Measurements from ENCODE around the gene CMTR1.
A peak's percentile ranks its signal among the peaks of the same experiment; 100 is the strongest.
"Not testable (repeated sequence)": the region's sequence is repeated elsewhere in the genome, so short reads cannot be mapped to it uniquely, and the experiment has no call there.

Gene CMTR1

DNA sequence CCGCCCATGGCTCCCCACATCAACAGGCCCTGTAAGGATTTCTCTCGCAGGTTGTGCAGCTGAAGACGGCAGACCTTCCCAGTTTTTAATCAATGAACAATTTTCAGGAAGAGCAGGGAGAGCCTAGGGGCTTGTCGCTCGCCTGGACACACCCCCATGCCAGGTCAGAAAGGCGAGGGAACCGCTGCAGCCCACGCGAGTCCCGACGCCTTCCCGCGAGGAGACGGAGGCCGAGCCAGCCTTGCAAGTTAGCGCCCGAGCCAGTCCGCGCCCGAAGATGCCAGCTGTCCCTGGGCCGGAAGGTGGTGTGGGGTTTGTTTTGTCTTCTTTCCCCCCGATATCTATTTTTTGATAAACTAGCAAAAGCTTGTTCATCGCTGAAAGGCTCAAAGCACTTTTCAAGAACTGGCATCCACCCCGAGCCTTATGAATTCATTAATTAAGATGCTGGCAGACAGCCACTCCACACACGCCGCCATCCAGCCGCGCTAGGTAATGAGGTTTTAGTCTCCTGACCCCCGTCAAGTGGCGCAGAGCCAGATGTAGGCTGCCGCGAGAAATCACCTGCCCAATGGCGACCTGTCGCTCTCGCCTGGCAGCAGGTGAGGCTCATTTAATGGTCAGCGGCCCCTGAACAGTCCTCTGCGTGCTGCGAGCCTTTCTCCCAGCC, 60.1 kb downstream of the CMTR1 start:
- no peaks in the 10 kb centered on the region for H3K9me3 ChIP-seq (ENCODE audit: insufficient read depth, low read length)
- H3K36me3 ChIP-seq (ENCODE audit: insufficient read depth, insufficient read length, low read length), result no peaks in the 10 kb centered on the region
- TF ChIP-seq YY1 (IDR thresholded peaks at IDR 0.05; ENCODE audit: insufficient read depth, insufficient read length) (no peak), ZNF274 (IDR thresholded peaks at IDR 0.05; ENCODE audit: low read depth, low read length) (no peak), SUZ12 (IDR thresholded peaks at IDR 0.05; ENCODE audit: extremely low read depth, insufficient read depth, insufficient read length) (no peak)
- peaks cover 14% of the 10 kb centered on the region for H3K4me1 ChIP-seq (ENCODE audit: insufficient read depth, insufficient read length)
- no peaks in the 10 kb centered on the region for H3K27me3 ChIP-seq (ENCODE audit: insufficient read depth, insufficient read length)
- peak overlapping the region; percentile 24 for H3K9ac ChIP-seq (ENCODE audit: insufficient read length, low read depth)
- H3K4me3 ChIP-seq (ENCODE audit: insufficient read length, low read depth), result no peak overlapping the region
- no peak for DNase-seq (ENCODE audit: low read depth, low spot score)

DNA sequence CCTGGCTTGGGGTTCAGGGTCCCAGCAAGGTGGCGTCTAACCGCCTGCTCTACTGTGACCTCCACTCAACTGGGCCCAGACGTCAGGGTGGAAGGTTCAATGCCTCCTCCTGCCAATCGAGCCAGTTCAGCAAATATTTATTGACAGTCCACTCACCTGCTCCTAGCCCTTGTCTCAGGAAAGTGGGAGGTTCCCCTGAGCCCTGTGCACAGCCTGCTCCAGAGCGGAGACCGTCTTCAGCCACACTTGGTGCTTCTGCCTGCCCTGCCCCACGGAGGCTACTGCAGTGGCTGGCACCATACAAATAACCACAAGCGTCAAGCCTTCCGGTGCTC, 60.6 kb downstream of the CMTR1 start:
- TF ChIP-seq YY1 (IDR thresholded peaks at IDR 0.05; ENCODE audit: insufficient read depth, insufficient read length) (no peak), ZNF274 (IDR thresholded peaks at IDR 0.05; ENCODE audit: low read depth, low read length) (no peak), SUZ12 (IDR thresholded peaks at IDR 0.05; ENCODE audit: extremely low read depth, insufficient read depth, insufficient read length) (no peak)
- Histone ChIP-seq H3K27me3 (ENCODE audit: insufficient read depth, insufficient read length) (no peaks in the 10 kb centered on the region), H3K9ac (ENCODE audit: insufficient read length, low read depth) (no peak overlapping the region), H3K4me1 (ENCODE audit: insufficient read depth, insufficient read length) (peaks cover 13% of the 10 kb centered on the region), H3K9me3 (ENCODE audit: insufficient read depth, low read length) (no peaks in the 10 kb centered on the region), H3K36me3 (ENCODE audit: insufficient read depth, insufficient read length, low read length) (no peaks in the 10 kb centered on the region), H3K4me3 (ENCODE audit: insufficient read length, low read depth) (no peak overlapping the region)
- no peak for DNase-seq (ENCODE audit: low read depth, low spot score)

DNA sequence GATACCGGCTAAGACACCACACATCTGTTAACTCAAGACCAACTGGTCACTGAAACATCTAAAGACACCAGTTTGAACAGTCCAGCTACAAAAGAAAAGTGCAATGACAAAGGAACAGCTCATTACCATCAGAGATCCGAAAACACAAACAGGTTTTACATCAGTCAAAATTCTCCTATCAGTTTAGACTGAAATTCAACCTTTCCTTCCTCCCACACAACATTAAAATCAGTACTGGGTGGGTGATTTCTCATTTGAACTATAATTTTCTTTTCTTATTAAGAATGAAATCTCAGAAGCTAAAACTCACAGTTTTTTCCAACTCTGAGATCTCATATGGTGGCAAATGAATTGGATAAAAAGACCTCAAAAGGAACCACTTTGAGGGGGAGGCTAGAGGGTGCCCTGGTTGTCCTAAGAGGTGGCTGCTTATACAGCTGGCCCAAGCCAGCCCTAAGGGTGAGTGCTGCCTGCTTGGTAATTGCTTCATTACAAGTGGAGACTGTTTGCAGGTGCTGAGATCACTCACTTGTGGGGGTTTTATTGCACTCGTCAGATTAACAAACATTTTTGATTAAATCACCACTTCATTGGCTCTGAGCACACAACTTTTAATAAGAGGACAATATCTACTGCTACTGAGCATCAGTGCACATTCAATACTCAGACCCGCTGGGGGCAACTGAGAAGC, 62.4 kb downstream of the CMTR1 start:
- no peaks in the 10 kb centered on the region for H3K9me3 ChIP-seq (ENCODE audit: insufficient read depth, low read length)
- H3K4me1 ChIP-seq (ENCODE audit: insufficient read depth, insufficient read length), result peaks cover 8% of the 10 kb centered on the region
- H3K9ac ChIP-seq (ENCODE audit: insufficient read length, low read depth), result no peak overlapping the region
- H3K4me3 ChIP-seq (ENCODE audit: insufficient read length, low read depth), result no peak overlapping the region
- no peak for TF ChIP-seq ZNF274 (IDR thresholded peaks at IDR 0.05; ENCODE audit: low read depth, low read length)
- TF ChIP-seq SUZ12 (IDR thresholded peaks at IDR 0.05; ENCODE audit: extremely low read depth, insufficient read depth, insufficient read length), result no peak
- no peak for TF ChIP-seq YY1 (IDR thresholded peaks at IDR 0.05; ENCODE audit: insufficient read depth, insufficient read length)
- no peak for DNase-seq (ENCODE audit: low read depth, low spot score)
- H3K27me3 ChIP-seq (ENCODE audit: insufficient read depth, insufficient read length), result no peaks in the 10 kb centered on the region
- H3K36me3 ChIP-seq (ENCODE audit: insufficient read depth, insufficient read length, low read length), result no peaks in the 10 kb centered on the region

DNA sequence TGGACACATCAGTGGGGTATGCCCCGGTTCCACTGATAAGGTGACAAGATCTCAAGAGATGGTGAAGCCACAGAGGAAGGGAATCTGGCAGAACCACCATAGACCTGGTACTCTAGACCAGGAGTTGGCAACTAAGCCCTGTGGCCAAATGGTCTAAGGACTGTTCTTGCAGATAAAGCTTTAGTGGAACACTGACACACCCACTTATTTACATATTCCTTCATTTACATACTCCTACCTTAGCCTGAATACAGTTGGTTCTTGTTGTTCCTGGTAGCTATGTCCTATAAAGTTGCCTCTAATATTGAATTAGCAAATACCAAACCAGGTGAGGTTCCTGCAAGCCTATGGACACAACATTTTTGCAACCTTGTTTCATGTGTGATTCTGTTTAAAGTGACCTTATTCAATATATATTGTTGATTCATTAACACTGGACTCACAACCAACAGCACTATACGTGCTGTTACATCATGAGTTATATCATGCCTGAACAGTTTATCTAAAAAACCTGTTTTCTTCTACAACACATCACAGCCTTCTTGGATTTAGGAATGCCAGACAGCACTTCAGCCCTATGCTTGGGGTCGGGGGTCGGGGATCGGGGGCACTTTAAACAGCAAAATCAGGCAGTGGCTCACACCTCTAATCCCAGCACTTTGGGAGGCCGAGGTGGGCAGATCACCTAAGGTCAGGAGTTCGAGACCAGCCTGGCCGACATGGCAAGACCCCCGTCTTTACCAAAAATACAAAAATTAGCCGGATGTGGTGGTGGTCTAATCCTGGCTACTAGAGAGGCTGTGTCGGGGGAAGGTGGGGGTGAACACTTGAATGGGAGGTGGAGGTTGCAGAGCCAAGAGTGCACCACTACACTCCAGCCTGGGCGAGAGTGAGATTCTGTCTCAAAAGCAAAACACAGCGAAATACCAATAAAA, 64.2 kb downstream of the CMTR1 start:
- no peak overlapping the region for H3K4me3 ChIP-seq (ENCODE audit: insufficient read length, low read depth)
- no peaks in the 10 kb centered on the region for H3K4me1 ChIP-seq (ENCODE audit: insufficient read depth, insufficient read length)
- H3K9me3 ChIP-seq (ENCODE audit: insufficient read depth, low read length), result peaks cover 7% of the 10 kb centered on the region; the same call in 1 of the 2 replicates
- TF ChIP-seq SUZ12 (IDR thresholded peaks at IDR 0.05; ENCODE audit: extremely low read depth, insufficient read depth, insufficient read length) (no peak), ZNF274 (IDR thresholded peaks at IDR 0.05; ENCODE audit: low read depth, low read length) (no peak), YY1 (IDR thresholded peaks at IDR 0.05; ENCODE audit: insufficient read depth, insufficient read length) (no peak)
- no peak for DNase-seq (ENCODE audit: low read depth, low spot score)
- H3K36me3 ChIP-seq (ENCODE audit: insufficient read depth, insufficient read length, low read length), result no peaks in the 10 kb centered on the region
- no peaks in the 10 kb centered on the region for H3K27me3 ChIP-seq (ENCODE audit: insufficient read depth, insufficient read length)
- H3K9ac ChIP-seq (ENCODE audit: insufficient read length, low read depth), result no peak overlapping the region

DNA sequence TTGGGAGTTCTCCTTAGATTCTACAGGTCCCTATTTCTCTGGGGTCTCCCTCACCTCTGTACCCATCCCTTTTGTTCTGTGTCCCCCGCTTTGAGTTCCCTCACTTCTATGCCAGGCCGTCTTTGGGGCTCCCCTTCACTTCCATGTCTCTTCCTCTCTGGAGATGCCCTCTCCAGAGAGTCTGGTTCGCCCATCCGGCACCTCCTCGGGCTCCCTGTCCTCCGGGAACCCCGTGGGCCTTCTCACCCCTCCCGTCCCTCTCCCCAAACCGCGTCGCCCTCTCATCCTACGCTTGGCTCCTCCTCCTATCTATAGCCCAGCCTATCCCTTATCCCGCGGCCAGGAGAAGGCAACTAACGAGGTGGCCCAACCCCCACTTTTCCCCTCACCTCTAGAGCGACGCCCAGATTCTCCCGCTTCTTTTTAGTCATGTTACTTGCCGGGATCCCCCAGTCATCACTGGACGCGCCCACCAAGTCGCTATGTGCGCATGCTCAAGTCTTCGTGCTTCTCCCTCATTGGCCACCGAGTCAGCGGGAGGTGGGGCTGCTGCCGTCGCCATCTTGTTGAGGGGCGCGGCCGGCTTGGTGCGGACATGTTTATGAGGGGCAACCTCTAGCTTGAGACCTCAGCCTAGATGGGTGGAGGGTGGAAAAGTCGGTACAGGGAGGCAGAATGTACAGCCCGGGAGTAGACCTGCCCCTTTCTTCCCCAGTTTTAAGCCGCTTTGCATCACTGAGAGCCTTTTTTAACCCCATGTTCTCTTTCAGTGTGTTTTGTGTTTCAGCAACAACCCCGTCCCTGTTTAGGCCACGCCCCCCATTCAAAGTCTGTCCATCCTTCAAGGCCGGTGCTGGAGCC, 66.6 kb downstream of the CMTR1 start, which contains the start of gene CCDC167:
TSS of gene CCDC167 (minus strand) at position 461 of the 861 bp plus-strand sequence. CDS start at position 431, 30 bp downstream.
- Histone ChIP-seq H3K9ac (ENCODE audit: insufficient read length, low read depth) (peak within 1 kb of the TSS; percentile 89), H3K4me3 (ENCODE audit: insufficient read length, low read depth) (peak within 1 kb of the TSS; percentile 67), H3K36me3 (ENCODE audit: insufficient read depth, insufficient read length, low read length) (no peaks in the 10 kb centered on the region), H3K27me3 (ENCODE audit: insufficient read depth, insufficient read length) (no peaks in the 10 kb centered on the region), H3K9me3 (ENCODE audit: insufficient read depth, low read length) (peaks cover 7% of the 10 kb centered on the region; the same call in 1 of the 2 replicates), H3K4me1 (ENCODE audit: insufficient read depth, insufficient read length) (no peaks in the 10 kb centered on the region)
- no peak for TF ChIP-seq SUZ12 (IDR thresholded peaks at IDR 0.05; ENCODE audit: extremely low read depth, insufficient read depth, insufficient read length)
- peak; percentile 97 for TF ChIP-seq YY1 (IDR thresholded peaks at IDR 0.05; ENCODE audit: insufficient read depth, insufficient read length)
- DNase-seq (ENCODE audit: low read depth, low spot score), result peak; percentile 98

DNA sequence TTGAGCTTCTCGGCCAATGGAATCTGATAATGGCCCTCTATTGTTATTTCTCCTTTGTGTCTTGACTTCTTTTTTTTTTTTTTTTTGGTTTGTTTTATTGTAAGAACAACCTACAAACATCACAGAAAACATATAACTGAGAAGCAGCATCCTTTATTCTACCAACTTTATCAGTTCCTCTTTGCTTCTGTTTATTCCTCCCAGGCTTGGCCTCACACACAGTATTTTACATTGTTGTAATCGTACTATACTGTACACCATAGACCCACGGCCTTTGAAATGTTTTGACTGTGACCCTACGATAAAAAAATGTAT, 67.2 kb downstream of the CMTR1 start:
- Histone ChIP-seq H3K9ac (ENCODE audit: insufficient read length, low read depth) (no peak overlapping the region), H3K4me1 (ENCODE audit: insufficient read depth, insufficient read length) (no peaks in the 10 kb centered on the region)

DNA sequence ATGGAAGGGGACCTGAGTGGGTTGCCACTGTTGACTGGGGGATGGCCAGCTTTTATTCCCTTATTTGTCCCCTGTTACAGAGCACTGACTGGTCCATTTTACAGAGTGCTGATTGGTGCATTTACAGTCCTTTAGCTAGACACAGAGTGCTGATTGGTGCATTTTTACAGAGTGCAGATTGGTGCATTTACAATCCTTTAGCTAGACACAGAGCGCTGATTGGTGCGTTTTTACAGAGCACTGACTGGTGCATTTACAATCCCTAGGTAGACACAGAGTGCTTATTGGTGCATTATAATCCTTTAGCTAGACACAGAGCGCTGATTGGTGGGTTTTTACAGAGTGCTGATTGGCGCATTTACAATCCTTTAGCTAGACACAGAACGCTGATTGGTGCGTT, 67.9 kb downstream of the CMTR1 start:
- not testable (repeated sequence) for H3K4me3 ChIP-seq (ENCODE audit: insufficient read length, low read depth); H3K9me3 ChIP-seq (ENCODE audit: insufficient read depth, low read length); H3K9ac ChIP-seq (ENCODE audit: insufficient read length, low read depth); H3K4me1 ChIP-seq (ENCODE audit: insufficient read depth, insufficient read length); H3K36me3 ChIP-seq (ENCODE audit: insufficient read depth, insufficient read length, low read length); DNase-seq (ENCODE audit: low read depth, low spot score); H3K27me3 ChIP-seq (ENCODE audit: insufficient read depth, insufficient read length)

More for the DNA sequence above, 67.2 kb downstream of the CMTR1 start:
- H3K9me3 ChIP-seq (ENCODE audit: insufficient read depth, low read length), result peaks cover 7% of the 10 kb centered on the region; the same call in 1 of the 2 replicates
- TF ChIP-seq YY1 (IDR thresholded peaks at IDR 0.05; ENCODE audit: insufficient read depth, insufficient read length) (no peak), ZNF274 (IDR thresholded peaks at IDR 0.05; ENCODE audit: low read depth, low read length) (no peak), SUZ12 (IDR thresholded peaks at IDR 0.05; ENCODE audit: extremely low read depth, insufficient read depth, insufficient read length) (no peak)
- DNase-seq (ENCODE audit: low read depth, low spot score), result no peak
- no peaks in the 10 kb centered on the region for H3K36me3 ChIP-seq (ENCODE audit: insufficient read depth, insufficient read length, low read length)
- no peaks in the 10 kb centered on the region for H3K27me3 ChIP-seq (ENCODE audit: insufficient read depth, insufficient read length)
- peak overlapping the region; percentile 67 for H3K4me3 ChIP-seq (ENCODE audit: insufficient read length, low read depth)

Measured in NT2/D1 (cell line).